GM12873 (cell line): ENCODE measurements around the gene COASY.
A peak's percentile ranks its signal among the peaks of the same experiment; 100 is the strongest.
"Not testable (repeated sequence)": the region's sequence is repeated elsewhere in the genome, so short reads cannot be mapped to it uniquely, and the experiment has no call there.

Source experiments
- CTCF ChIP-seq: IDR thresholded peaks from 2 replicates; pipeline ENCODE4 v1.5.1; 2012; ENCODE audit warnings: low read depth, mild to moderate bottlenecking, moderate library complexity, low read length, control low read depth; ENCODE audit not compliant: insufficient read depth; ENCODE audit errors: missing control alignments

Gene COASY

DNA sequence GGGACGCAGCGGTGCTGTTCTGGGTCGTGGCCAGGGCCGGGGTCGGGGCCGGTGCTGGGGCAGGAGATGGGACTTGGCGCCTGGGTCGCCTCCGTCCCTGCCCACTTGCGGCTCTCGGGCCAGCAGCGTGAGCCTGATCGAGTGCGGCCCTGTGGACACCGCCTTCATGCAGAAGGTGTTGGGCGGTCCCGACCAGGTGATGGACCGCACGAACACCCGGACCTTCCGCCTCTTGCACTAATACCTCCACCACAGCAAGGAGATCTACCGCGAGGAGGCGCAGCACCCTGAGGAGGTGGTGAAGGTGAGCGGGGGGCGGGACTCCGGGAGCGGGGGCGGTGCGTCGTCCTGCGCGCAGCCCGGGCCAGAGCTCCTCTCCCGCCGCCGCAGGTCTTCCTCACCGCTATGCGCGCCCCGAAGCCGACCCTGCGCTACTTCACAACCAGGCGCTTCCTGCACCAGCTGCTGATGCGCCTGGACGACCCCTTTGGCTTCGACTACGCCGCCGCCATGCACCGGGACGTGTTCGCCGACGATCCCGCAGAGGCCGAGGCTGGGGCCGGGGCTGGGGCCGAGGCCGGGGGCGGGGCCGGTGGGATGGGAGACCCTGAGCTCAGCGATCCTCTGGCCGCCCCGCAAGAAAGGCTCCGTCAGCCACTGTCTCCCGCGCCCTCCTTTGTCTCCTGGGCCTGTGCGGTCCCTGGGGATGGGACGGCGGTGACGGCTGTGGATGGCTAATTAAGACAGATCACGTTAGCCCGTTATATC, 13.7 kb upstream of the COASY start:
- TF ChIP-seq CTCF: peak; percentile 57

GRCh38 chr17:42548993-42549755, 12.8 kb upstream of the COASY start:
- no peak for TF ChIP-seq CTCF

DNA sequence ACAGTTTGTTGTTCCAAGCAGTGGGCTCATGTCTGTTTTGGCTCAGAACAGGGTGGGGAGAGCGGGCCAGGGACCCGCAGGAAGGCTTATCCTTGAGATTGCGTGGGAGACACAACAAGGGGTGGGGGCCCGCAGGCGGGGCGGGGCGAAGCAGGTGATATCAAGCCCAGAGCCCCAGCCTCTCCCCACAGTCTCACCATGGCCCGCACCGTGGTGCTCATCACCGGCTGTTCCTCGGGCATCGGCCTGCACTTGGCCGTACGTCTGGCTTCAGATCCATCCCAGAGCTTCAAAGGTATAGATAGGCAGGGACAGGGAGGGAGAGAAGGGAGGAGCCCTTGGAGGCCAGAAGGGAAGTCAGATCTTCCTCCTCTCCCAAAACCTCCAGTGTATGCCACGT, 9.2 kb upstream of the COASY start, which contains the start of gene HSD17B1:
Gene HSD17B1, plus strand, starts transcription at position 188 of the 400 bp plus-strand sequence. Its CDS starts 11 bp downstream, at position 199.
- not testable (repeated sequence) for TF ChIP-seq CTCF

DNA sequence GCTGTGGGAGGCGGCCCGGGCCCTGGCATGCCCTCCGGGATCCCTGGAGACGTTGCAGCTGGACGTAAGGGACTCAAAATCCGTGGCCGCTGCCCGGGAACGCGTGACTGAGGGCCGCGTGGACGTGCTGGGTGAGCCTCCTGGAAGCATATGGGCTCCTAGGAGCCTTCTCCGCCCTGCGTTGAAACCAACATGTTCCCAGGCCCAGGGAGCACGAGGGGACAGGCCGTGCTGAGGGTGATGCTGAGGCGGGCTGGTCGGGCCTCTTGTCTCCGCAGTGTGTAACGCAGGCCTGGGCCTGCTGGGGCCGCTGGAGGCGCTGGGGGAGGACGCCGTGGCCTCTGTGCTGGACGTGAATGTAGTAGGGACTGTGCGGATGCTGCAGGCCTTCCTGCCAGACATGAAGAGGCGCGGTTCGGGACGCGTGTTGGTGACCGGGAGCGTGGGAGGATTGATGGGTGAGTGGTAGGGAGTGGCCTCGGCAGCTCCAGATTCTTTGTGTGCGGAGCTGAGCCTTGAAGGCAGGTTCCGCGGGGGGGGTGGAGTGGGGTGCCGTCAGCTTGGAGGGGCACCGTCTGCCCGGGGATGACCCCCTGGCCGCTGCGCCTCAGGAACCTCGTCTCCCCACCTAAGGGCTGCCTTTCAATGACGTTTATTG, 8.7 kb upstream of the COASY start:
- TF ChIP-seq CTCF: no peak

DNA sequence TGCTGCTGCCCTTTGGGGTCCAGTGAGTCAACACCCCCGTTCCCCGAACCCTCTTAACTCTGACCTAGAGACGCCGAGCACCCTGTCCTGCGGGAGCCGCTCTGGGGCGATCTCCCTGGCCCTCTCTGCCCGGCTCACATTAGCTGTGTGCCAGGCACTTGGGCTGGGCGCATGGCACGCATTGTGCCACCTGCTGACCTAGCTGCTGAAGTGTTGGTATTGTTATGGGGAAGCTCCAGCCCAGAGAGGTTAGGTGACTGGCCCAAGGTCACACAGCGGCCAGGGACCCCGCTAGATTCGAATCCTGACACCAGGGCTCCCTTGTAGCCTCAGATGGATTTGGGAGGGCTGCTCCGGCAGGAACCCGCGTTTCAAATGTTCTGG, 8.1 kb upstream of the COASY start:
- peak; percentile 6 for TF ChIP-seq CTCF

DNA sequence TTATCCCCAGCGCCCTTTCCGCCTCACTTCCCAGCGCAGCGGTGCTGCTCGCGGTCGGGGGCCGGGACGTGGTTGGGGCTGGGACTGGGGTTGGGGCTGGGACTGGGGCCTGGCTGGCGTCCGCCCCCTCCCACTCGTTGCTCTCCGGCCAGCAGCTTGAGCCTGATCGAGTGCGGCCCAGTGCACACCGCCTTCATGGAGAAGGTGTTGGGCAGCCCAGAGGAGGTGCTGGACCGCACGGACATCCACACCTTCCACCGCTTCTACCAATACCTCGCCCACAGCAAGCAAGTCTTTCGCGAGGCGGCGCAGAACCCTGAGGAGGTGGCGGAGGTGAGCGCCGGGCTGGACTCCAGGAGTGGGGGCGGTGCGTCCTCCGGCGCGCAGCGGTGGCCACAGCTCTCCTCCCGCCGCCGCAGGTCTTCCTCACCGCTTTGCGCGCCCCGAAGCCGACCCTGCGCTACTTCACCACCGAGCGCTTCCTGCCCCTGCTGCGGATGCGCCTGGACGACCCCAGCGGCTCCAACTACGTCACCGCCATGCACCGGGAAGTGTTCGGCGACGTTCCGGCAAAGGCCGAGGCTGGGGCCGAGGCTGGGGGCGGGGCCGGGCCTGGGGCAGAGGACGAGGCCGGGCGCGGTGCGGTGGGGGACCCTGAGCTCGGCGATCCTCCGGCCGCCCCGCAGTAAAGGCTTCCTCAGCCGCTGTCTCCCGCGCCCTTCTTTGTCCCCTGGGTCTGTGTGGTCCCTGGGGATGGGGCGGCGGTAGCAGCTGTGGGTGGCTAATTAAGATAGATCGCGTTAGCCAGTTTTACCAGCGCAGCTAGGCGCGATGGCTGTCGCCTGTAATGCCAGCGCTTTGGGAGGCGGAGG, 7.5 kb upstream of the COASY start:
- TF ChIP-seq CTCF: no peak
